ENCODE results near the gene NME3.
A peak's percentile ranks its signal among the peaks of the same experiment; 100 is the strongest.

NME3 gene

DNA sequence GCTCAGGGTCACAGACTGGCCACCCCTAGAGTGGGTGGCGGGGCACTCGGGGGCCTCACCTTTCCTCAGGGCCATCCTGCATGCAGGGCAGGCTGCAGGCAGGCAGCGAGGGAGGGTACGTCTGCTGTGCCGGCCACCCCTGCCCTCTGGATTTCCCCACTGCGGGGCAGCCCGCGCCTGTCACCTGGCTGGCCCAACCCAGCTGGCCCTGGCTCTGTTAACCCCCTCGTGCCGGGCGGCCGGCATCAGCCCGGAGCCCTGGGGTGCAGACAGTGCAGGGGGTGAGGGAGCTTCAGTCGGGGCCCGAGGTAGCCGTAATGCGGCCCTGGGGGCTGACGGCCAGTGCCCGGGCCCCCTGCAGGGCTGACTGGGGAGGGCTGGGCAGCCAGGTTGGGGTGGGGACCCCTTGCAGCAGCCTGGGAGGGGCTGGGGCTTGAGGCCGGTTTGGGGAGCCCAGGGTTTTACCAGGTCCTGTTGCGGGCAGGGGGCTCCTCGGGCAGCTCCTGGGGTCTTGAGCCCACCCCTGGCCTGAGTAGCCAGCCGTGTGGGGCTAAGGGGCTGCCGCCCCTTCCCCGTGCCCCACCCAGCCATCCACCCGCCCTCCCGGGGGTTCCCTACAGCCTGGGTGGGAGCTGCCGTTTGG is 22.4 kb upstream of the NME3 start, which contains the start of gene IGFALS:
Gene IGFALS (minus strand): TSS at position 128 of the 643 bp plus-strand sequence. CDS start 53 bp downstream, at position 75.
- DNase-seq = peak; percentile 8

DNA sequence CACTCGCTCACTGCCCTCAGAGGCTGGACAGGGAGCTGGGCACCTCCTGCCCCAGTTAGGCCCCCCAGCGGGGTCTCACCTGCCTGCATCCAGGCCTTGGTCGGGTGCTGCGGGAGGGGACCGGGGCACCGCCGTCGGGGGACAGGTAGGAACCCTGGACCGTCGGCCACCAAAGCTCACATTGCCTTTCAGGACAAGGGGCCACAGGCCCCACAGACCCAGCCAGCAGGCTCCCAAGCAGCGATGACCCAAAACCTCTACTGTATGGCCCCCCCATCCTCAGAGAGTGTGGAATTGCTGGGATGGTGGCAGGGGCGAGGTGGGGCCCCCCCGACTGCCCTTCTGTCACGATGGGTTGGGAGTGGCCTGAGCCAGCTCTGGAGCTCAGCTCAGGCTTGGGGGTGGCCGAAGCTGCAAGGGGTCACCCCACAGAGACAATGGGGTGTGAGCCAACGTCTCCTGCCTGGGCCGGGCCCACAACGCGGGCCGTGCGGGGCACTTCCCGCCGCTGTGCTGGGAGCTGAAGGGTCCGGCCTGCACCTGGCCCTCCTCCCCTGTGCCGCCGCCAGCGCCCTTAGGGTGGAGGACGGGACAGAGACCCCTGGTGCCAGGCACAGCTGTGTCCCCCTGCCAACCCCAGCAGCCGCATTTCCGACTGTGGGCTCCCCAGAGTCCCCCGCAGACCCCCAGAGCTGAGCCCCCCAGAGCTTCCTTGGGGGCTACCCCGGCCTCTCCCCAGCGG is 21.7 kb upstream of the NME3 start:
- DNase-seq = no peak

DNA sequence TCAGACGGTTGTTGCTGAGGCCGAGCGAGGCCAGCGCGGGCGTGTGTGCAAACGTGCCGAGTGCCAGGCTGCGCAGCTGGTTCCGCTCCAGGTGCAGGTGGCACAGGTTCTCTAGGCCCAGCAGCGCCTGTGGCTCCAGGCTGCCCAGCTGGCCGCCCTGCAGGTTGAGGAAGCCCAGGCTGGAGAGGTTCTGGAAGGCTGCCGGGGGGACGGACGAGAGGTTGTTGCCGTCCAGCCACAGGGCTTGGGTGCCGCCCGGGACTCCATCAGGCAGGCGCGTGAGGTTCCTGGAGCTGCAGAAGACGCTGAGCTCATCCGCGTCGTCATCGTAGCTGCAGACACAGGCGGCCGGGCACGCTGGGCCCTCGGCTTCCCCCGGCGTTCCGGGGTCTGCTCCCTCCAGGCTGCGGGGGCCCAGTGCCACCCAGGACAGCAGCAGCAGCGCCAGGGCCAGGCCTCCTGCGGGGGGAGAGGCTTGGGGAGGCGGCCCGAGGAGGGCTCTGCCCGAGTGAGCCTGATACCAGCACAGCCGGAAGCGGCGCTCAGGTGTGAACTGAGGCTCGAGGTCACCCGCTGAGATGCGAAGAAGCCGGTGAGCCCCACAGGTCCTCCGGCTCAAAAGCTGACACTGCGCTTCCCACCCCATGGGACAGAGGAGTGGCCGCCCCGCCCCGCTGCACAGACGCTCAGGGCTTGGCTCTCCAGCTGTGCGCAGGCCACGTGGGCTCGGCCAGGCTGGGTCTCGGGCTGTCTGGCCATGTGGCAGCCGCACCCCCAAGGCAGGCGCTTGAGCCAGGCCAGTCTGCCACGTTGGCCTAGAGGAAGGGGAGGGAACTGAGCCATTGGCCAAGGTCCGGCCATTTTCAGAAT is 20.8 kb upstream of the NME3 start:
- no peak for DNase-seq

DNA sequence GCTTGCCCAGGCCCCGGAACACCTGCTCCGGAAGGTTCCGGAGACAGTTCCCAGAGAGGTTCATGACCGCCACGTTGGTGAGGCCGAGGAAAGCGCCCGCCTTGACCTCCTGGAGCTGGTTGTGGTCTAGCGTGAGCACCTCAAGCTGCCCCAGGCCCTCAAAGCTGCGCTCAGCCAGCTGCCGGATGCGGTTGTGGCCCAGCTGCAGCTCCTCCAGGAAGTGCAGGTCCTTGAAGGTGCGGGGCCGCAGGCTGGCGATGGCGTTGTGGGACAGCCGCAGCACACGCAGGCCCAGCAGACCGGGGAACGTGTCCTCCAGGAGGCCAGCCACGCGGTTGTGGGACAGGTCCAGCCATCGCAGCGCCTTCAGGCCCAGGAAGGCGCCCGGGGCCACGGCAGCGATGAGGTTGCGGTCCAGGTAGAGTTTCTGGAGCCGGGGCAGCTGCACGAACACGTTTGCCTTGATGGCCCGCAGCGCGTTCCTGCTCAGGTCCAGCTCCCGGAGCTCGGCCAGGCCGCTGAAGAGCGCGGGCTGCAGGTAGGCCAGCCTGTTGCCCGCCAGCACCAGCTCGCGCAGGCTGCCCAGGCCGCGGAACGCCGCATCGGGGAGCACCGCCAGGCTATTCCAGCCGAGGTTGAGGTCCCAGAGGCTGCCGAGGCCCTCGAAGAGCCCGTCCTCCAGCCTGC is 20.1 kb upstream of the NME3 start:
- no peak for DNase-seq

DNA sequence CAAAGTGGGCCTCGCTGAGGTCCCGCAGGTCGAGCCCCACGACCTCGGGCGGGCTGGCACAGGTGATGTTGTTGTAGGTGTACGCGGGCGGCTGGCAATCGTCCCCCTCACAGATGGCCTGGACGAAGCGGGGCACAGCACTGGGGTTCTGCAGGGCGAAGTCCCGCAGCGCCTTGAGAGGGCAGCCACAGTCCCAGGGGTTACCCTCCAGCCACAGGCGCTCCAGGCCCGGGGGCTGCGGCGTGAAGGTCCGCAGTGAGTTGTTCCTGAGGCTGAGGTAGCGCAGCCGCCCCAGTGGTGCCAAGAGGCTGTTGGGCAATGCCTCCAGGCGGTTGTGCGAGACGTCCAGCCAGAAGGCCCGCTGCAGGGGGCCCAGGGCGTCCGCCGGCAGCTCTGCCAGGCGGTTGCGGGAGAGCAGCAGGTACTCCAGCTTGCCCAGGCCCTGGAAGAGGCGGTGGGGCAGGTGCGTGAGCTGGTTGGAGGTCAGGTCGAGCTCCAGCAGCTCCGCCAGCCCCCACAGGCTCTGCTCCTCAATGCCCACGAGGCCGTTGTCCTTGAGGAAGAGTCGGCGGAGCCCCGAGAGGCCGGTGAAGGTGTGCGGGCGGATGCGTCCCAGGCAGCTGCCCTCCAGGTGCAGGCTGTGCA is 19.4 kb upstream of the NME3 start:
- DNase-seq = no peak

DNA sequence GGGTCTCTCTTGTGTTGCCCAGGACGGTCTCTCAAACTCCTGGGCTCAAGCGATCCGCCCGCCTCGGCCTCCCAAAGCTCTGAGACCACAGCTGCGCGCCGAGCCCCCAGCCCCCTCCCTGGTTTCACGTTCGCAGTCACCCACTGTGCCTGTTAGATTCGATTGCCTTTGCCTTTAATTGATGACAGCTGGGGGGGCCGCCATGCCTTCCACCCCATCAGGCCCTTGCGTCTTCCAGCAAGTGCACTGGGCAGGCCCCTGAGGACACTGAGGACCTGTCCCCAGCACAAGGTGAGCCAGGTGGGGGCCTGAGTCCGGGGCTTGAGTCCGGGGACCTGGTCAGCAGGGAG is 18.9 kb upstream of the NME3 start:
- DNase-seq = no peak

DNA sequence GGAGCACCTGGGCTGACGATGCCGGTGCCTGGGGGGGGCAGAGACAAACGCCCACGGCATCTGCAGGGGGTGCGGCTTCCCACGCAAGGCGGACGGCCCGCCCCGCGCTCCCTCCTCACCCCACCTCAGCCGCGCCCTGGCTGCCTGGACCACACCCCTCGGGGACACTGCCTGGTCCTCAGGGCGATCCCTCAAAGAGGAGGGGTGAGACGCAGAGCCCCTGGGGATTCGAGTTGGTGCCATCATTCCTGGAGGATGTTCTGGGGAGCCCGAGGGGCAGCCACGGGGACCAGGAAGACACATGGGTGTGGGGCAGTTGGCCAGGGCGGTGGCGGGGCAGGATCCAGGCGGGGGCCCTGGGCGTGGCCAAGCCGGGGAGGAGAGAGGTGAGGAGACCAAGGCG is 18.3 kb upstream of the NME3 start:
- no peak for DNase-seq

DNA sequence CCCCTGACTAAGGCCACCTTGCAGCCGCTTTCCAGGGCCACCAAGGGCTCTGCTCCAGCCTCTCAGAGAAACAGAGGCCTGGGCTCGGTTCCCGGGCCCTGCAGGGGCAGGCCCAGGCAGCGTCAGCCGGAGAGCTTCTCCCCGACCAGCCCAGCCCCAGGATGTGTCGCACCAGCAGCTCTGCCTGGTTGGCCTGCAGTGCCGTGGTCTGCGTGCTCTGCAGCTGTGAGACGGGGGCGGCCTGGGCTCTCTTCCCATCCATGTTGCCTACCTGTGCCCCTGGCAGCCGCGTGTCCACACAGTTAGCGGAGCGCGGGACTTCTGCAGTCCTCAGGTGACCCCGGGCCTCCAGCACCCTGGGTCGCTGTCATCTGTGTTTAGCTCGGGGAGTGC is 17.4 kb upstream of the NME3 start:
- no peak for DNase-seq

DNA sequence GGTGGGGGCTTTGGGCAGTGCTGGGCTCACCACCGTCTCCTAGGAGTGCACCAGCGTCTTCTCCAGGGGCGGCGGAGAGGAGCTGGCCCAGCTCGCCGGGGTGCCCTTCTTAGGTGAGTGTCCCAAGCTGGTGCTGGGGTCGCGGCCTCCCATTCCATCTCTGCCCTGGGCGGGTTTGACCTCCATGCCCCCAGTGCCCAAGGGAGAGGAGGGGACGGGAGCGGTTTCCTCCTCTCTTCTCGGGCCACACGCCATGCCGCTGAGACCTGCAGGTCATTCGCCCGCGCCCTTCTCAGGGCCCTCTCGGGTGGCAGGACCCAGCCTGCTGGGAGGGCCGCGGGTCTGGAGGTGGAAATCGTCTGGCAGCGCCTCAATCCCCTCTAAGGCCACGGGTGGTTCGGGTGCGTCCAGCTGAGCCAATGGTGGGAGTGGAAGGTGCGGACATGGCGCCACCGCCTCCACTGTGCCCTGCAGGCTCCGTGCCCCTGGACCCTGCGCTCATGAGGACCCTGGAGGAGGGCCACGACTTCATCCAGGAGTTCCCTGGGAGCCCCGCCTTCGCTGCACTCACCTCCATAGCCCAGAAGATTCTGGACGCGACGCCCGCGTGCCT is 16.9 kb upstream of the NME3 start:
- no peak for DNase-seq

DNA sequence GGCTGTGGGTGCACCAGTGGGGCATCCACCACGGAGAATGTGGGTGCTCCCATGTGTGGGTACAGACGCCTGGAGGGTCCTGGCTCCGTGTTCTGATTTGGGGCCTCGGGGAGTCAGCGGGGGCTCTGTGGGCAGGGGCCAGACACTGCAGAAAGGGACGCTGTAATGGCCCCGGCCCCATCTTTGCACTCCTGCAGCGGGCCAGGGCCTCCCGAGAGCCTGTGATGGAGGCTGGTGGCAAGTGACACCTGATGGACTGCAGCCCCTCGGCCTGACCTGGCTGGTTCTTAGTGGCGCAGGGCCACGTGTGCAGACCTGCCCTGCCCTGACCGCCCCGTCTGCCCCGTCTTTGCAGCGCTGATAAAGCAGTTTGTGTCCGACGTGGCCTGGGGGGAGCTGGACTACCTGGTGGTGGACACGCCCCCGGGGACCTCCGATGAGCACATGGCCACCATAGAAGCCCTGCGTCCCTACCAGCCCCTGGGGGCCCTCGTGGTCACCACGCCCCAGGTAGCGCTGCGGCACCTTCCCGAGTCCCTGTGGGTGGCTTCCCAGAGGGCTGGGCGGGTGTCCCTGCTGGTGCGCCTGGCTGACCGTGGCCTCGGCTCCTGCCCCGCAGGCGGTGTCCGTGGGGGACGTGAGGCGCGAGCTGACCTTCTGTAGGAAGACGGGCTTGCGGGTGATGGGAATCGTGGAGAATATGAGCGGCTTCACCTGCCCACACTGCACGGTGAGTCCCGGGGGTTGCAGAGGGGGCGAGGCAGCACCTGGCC is 16.2 kb upstream of the NME3 start:
- DNase-seq = no peak

DNA sequence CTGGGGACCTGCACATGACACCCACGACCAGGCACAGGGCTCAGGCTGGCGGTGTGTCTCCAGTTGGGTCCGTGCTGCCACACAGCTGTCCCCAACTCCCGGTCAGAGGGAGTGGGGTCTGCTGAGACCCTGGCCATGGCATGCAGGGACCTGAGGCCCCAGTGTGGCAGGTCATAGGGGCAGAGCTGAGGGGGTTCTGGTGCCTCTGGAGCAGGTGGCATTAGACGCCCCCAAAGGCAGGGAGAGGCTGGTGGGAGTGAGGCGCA is 15.6 kb upstream of the NME3 start:
- DNase-seq = no peak

DNA sequence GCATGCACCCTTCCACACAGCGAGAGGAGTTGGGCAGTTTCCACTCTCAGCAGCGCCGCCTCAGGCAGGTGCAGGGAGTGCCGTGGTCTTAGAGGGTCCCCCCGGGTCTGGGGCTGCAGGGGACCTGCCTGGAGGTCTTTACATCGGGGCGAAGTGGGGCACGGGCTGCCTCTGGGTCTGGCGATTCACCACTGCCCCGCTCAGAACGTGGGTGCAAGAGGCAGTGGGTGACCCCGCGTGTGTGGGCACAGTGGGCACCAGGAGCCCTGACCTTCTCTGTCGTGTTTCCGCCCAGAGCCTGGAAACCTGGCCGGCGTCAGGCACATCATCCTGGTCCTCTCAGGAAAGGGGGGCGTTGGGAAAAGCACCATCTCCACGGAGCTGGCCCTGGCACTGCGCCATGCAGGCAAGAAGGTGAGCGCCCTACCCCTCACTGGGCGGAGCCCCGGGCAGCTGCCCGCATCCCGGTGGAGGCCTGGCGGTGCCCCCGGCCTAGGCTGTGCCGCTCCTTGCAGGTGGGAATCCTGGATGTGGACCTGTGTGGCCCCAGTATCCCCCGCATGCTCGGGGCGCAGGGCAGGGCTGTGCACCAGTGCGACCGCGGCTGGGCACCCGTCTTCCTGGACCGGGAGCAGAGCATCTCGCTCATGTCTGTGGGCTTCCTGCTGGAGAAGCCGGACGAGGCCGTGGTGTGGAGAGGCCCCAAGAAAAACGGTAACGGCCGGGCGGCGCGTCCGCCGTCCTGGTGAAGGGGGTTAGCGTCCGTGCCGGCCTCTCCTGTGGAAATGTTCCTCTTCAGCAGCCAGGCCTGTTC is 15.1 kb upstream of the NME3 start:
- peak; percentile 13 for DNase-seq

DNA sequence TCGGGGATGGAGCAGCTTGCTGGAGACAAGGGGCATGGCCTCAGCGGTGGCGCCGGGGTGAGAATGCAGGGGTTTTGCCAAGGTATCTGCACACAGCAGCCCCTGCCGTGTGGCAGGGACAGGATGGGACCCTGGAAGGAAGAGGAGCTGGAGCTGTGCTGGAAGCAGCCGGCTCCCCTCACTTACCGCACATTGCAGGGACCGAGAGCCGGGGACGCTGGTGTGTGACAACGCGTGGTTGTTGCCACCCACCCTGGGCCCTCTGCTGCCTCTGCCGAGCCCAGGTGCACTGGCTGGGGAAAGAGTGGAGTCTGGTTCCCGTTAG is 14.5 kb upstream of the NME3 start:
- DNase-seq = no peak

DNA sequence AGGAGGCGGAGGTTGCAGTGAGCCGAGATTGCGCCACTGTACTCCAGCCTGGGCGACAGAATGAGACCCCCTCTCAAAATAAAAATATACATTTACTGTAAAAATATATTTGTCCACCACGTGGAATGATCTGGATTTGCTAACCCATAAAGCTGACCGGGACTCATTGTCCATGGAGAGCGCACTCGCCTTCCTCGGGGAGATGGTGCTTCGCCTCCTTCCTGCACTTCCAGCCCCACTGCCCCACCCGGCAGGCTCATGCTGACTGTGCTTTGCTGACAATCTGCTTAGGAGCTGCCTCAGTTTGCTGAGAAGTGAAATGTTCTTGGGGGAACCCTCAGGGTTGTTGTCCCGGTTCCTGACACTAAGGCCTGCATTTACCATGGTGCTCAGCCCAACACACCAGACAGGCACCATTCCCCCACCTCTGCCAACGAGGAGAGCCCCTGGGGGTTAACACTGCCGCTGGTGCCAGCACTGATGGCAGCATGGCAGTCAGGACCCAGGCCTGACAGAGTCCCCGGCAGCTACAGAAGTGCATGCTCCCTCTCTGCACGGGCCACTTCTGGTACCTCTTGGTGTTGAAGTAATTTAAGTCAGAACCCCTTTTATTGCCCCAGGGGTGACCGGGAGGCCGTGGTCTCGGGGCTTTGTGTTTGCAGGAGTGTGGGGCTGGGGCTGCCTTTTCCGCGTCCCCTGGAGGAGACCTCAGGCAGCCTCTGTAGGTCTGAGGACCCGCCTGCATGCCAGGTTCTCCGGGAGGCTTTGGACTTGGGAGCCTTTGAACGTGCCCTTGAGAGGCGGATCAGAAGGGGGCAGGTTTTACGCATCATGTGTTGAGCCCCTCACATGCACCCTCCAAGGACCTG is 13.9 kb upstream of the NME3 start:
- DNase-seq = no peak

DNA sequence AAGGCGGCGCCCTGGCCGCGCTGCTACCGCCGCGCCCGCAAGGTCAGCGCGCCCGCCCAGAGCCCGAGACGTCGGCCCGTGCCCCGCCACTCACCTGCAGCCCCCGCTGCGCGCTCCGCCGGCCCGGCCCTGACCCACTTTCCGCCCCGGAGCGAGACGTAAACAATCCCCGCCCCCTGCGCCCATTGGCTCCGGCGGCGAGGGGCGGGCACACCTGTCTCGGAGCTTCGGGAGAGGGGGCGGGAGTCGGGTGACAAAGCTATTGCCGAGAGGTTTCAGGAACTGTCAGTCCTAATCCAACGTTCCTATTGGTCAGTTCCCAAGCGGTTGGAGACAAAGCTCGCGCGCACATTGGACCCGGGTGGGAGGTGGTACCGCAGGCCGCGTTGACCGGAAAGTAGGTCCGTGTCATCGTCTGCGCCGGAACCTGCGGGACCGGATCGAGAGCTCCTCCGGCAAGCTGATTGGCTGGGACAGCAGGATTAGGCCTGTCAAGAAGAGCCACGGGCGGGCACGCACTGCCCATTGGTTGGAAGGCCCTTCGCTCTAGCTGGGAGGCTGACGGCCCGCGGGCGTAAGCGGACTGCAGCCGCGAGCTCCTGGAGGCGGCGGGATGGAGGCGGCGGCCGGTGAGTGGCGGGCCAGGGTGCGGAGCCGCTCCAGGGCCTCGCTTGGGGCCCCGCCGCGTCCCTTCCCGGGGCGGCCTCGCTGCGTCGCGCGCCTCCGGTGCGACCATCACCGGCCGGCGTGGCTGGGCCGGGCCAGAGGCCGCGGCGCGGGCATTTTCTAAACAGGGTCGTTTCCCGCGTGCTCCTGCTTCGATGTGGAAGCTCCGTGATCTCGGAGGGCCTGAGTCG is 11.3 kb upstream of the NME3 start, which contains the start of the genes NUBP2 and SPSB3:
Gene NUBP2 (plus strand): TSS at position 553 of the 857 bp plus-strand sequence. CDS start 61 bp downstream, at position 614.
Gene SPSB3 (minus strand): TSS at position 164 of the 857 bp plus-strand sequence. CDS start 1,088 bp downstream, outside the sequence.
- peak; percentile 95 for DNase-seq

DNA sequence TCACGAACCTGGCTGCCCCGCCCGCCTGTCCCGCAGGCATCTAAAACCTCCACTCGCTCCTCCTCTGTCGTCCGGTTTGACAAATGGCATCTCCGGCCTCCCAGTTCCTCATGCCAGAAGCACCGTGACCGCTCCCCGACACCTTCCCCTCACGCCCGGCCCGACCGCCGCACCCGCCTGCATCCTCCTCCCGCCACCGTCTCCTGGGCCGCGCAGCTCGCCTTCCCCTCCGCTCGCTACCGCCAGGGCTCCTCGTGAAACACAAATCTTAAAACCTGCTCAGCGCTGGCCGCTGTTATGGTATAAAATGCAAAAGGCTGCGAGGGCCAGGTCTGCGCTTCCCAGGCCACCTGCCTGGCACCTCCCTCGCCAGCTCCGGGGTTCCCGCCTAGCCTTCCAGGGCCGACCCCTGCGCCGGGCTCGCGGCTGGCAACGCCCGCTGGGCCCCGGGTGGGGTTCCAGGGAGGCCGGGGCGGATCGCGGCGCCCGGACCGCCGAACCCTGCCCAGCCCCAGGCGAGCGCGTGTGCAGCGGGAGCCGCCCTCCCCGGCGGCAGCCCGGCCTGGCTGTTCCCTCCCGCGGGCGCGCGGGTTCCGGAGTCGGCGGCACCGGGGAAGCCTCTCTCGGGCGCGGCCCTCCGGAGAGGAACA is 10.5 kb upstream of the NME3 start:
- peak; percentile 46 for DNase-seq

DNA sequence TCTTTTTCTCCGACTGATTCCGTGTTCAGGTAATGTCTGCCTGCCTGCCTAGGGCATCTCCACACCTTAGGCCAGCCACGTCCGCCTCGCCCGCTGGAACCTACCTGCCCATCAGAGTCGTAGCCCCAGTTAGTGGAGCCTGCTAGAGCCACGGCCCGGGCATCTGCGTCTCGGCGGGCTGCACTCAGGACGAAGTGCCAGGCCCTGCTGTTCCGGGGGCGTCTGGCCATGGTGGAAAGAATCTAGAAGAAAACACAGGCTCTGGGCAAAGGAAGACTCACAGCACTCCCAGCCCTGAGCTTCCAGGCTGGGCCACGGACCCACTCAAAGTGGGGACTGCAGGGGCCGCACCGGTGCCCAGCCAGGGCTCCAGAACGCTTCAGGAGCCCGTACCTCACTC is 9.9 kb upstream of the NME3 start:
- no peak for DNase-seq

DNA sequence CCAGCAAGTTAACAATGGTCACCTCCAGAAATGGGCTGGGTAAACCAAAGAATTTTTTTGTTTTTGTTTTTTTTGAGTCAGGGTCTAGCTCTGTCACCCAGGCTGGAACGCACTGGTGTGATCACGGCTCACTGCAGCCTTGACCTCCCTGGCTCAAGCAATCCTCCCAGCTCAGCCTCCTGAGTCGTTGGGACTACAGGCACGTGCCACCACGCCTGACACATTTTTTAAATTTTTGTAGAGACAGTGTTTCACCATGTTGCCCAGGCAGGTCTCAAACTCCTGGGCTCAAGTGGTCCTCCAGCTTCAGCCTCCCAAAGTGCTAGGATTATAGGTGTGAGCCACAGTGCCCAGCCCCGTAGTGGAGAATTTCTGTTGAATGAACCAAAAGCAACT is 9.3 kb upstream of the NME3 start:
- no peak for DNase-seq
